Prostate gland (tissue), 2 donors: Measurements from ENCODE around the gene PRRT1B. TPM values are rescaled to one million over a fixed set of nuclear protein-coding genes. Genes with fewer than 3 reads are reported as not detected.

ENCODE experiments used
- DNase-seq: peaks from one replicate; pipeline ENCODE4 v3.0.0-alpha.2; 2019; ENCODE audit warnings: low spot score
- H3K27ac ChIP-seq, 2 donors: fragments of 200-600 bp; sonication (generic); 2 replicates each; pipeline ENCODE4 v1.5.1; 2017 to 2019
- H3K27me3 ChIP-seq: fragments of 200-600 bp; sonication (generic); replicated peaks from 2 replicates; pipeline ENCODE4 v1.5.1; 2019; ENCODE audit not compliant: insufficient read depth
- H3K36me3 ChIP-seq, 2 donors: fragments of 200-600 bp; sonication (generic); 1 replicate in 1 of 2; 2 replicates in 1 of 2; pipeline versions ENCODE4 v1.5.1 to v1.8.1; 2017 to 2019
- H3K4me1 ChIP-seq: fragments of 200-600 bp; sonication (generic); replicated peaks from 2 replicates; pipeline ENCODE4 v1.5.1; 2019
- H3K4me3 ChIP-seq, 2 donors: fragments of 200-600 bp; sonication (generic); 2 replicates each; pipeline ENCODE4 v1.5.1; 2017 to 2019
- H3K9me3 ChIP-seq: fragments of 200-600 bp; sonication (generic); 2 replicates; pipeline ENCODE4 v1.5.1; 2017
- POLR2A ChIP-seq: fragments of 450-650 bp; IDR thresholded peaks from one replicate; pipeline ENCODE4 v1.6.1; 2016; ENCODE audit warnings: antibody characterized with exemption, mild to moderate bottlenecking
- POLR2AphosphoS5 ChIP-seq: sonication (generic); formaldehyde crosslinking; IDR thresholded peaks from one replicate; pipeline ENCODE4 v1.6.1; 2017; ENCODE audit warnings: antibody characterized with exemption
- WGBS: methylation state at CpG from one replicate; pipeline ENCODE4 v1.1.5; 2018; 5-methylcytosine and 5-hydroxymethylcytosine counted together
- intact Hi-C: fragments of 100-400 bp; cut with DNase I; formaldehyde crosslinking; loops from one replicate; pipeline ENCODE4 v1.14.2; 2022
- total RNA-seq, 2 donors: library from RNA; depleted of rRNA; stranded (reverse); fragments of >200 nt; gene quantifications; one replicate each; pipeline ENCODE4 v1.1.0, GENCODE V29; 2016
- TF ChIP-seq, protein P1 (sequence below), 4 experiments: fragments of 200-600 bp in 2 of 4; fragments of 450-650 bp in 2 of 4; sonication (generic) in 2 of 4; IDR thresholded peaks; 1 replicate in 3 of 4; 2 replicates in 1 of 4; pipeline ENCODE4 v1.5.1; 2016 to 2019; ENCODE audit warnings: antibody characterized with exemption in 4 of 4, mild to moderate bottlenecking in 2 of 4, moderate library complexity in 2 of 4

Gene PRRT1B
- total RNA-seq, 2 donors from 2014 or later = 3.7 to 25.4 TPM

DNA sequence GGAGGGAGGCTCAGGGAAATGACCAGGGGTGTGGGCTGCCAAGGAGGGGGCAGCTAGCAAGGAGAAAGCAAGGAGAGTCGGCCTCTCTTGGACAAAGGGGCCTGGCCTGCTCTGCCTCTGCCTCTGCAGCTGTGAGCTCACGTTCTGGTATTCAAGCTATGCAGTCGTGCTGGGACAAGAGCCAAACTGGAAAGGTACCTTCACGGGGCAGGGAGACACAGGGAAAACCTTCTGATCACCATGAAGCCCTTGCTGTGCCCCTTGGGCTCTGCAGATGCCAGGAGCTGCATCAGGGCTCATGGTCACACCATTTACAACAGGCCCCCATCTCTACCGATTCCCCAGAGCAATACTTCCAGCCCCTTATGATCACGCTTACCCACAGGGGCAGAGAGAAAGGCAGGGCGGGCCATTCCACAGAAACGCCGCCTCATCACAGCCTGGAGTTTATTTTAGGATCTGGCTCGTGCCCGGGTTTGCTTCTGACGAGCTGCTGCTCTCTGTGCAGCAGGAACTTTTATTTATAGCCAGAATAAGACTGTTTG is 63.2 kb downstream of the PRRT1B start:
- 7% methylated on average over 12 of the region's 12 CpGs for WGBS
- H3K27ac ChIP-seq = peak overlapping the region; percentile 73 to 84
- intact Hi-C loops = loop anchor here (5.0 kb wide), 1 partner anchor 129 kb away; no protein-coding TSS in a partner anchor
- peaks cover 7% of the 10 kb centered on the region for H3K4me1 ChIP-seq
- H3K27me3 ChIP-seq = no peaks in the 10 kb centered on the region
- H3K36me3 ChIP-seq = no peaks in the 10 kb centered on the region
- H3K4me3 ChIP-seq = no peak overlapping the region
- TF ChIP-seq POLR2AphosphoS5 (peak; percentile 69), POLR2A (no peak)
- TF ChIP-seq, protein P1, sequence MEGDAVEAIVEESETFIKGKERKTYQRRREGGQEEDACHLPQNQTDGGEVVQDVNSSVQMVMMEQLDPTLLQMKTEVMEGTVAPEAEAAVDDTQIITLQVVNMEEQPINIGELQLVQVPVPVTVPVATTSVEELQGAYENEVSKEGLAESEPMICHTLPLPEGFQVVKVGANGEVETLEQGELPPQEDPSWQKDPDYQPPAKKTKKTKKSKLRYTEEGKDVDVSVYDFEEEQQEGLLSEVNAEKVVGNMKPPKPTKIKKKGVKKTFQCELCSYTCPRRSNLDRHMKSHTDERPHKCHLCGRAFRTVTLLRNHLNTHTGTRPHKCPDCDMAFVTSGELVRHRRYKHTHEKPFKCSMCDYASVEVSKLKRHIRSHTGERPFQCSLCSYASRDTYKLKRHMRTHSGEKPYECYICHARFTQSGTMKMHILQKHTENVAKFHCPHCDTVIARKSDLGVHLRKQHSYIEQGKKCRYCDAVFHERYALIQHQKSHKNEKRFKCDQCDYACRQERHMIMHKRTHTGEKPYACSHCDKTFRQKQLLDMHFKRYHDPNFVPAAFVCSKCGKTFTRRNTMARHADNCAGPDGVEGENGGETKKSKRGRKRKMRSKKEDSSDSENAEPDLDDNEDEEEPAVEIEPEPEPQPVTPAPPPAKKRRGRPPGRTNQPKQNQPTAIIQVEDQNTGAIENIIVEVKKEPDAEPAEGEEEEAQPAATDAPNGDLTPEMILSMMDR (IDR thresholded peaks at IDR 0.05) = no peak
- H3K9me3 ChIP-seq = no peaks in the 10 kb centered on the region
- DNase-seq = peak; percentile 87

Other genes starting within 250 kb of the PRRT1B start
- gene PRRC2B, start 151.4 kb upstream of the PRRT1B start, total RNA-seq = 100 to 1,000 TPM in 1 of 2 donors, 10 to 100 TPM in 1; 94.7 to 197 TPM
- gene POMT1, start 42.6 kb upstream of the PRRT1B start, total RNA-seq = 10 to 100 TPM; 36.5 to 59.5 TPM
- 10 to 100 TPM; 47.6 to 48.2 TPM for gene UCK1, start 14.3 kb upstream of the PRRT1B start, total RNA-seq
- 10 to 100 TPM; 28.6 to 63.8 TPM for gene RAPGEF1, start 194.6 kb downstream of the PRRT1B start, total RNA-seq